ENCODE data around the gene HMGN3. TPM values are rescaled to one million over a fixed set of nuclear protein-coding genes. Genes with fewer than 3 reads are reported as not detected.

Gene HMGN3
- 202 TPM for polyA plus RNA-seq (2013)

- WGBS (ENCODE audit: insufficient coverage) = under 1% methylated on average over 46 of the region's 51 CpGs
These were observed at the start of gene HMGN3 for GRCh38 chr6:79234150-79235022. HMGN3 (minus strand) TSS chr6:79234682.

GRCh38 chr6:79280756-79281155 is 46.3 kb upstream of the HMGN3 start:
- H3K27ac ChIP-seq (ENCODE audit: insufficient read depth in 1 of 2, low read depth in 1 of 2, low read length in 2 of 2, poor library complexity in 1 of 2, severe bottlenecking in 2 of 2) = no peak overlapping the region
- H3K36me3 ChIP-seq (ENCODE audit: control insufficient read depth in 4 of 4, insufficient read depth in 4 of 4, low read length in 3 of 4) = no peaks in the 10 kb centered on the region
- ChIA-PET CTCF (no interaction called here), POLR2A (no interaction called here)
- DNase-seq = no peak
- no peaks in the 10 kb centered on the region for H3K4me1 ChIP-seq (ENCODE audit: control extremely low read depth in 1 of 4, control insufficient read depth in 4 of 4, insufficient read depth in 4 of 4, low read length in 3 of 4)
- no CpG with 5 or more reads among the region's 1 CpG for WGBS (ENCODE audit: insufficient coverage)
- peaks cover 0 to 3% (median 0%) of the 10 kb centered on the region in 5 experiments for H3K9me3 ChIP-seq (ENCODE audit: control extremely low read depth in 1 of 5, control insufficient read depth in 4 of 5, insufficient read depth in 2 of 5, low read depth in 1 of 5, low read length in 4 of 5)
- H3K4me3 ChIP-seq (ENCODE audit: control insufficient read depth in 1 of 7, extremely low read depth in 1 of 7, insufficient read depth in 4 of 7, low read depth in 2 of 7, low read length in 6 of 7) = no peak overlapping the region
- H3K27me3 ChIP-seq (replicated peaks in 2 of 5; ENCODE audit: control insufficient read depth in 4 of 5, insufficient read depth in 5 of 5, low read length in 4 of 5) = no peaks in the 10 kb centered on the region

More at GRCh38 chr6:79234150-79235022, at the start of gene HMGN3:
- ChIA-PET CTCF (no interaction called here), POLR2A (interaction anchor here (0.6 kb wide), 1 partner anchor 45 kb away, joined by 3 read pairs; no protein-coding TSS in a partner anchor)
- peak within 1 kb of the TSS; percentile 62 to 85 for H3K27ac ChIP-seq (ENCODE audit: insufficient read depth in 1 of 2, low read depth in 1 of 2, low read length in 2 of 2, poor library complexity in 1 of 2, severe bottlenecking in 2 of 2)
- peaks cover 0 to 19% (median 13%) of the 10 kb centered on the region in 4 experiments for H3K4me1 ChIP-seq (ENCODE audit: control extremely low read depth in 1 of 4, control insufficient read depth in 4 of 4, insufficient read depth in 4 of 4, low read length in 3 of 4)
- H3K36me3 ChIP-seq (ENCODE audit: control insufficient read depth in 4 of 4, insufficient read depth in 4 of 4, low read length in 3 of 4) = peaks cover 0 to 4% (median 0%) of the 10 kb centered on the region in 4 experiments
- no peaks in the 10 kb centered on the region for H3K27me3 ChIP-seq (replicated peaks in 2 of 5; ENCODE audit: control insufficient read depth in 4 of 5, insufficient read depth in 5 of 5, low read length in 4 of 5)
- H3K4me3 ChIP-seq (ENCODE audit: control insufficient read depth in 1 of 7, extremely low read depth in 1 of 7, insufficient read depth in 4 of 7, low read depth in 2 of 7, low read length in 6 of 7) = peak within 1 kb of the TSS; percentile 70 to 99 (median 88)
- H3K9me3 ChIP-seq (ENCODE audit: control extremely low read depth in 1 of 5, control insufficient read depth in 4 of 5, insufficient read depth in 2 of 5, low read depth in 1 of 5, low read length in 4 of 5) = no peaks in the 10 kb centered on the region
- DNase-seq = peak; percentile 96 to 98 (median 98)

- no peak for DNase-seq
- peaks cover 0 to 3% (median 0%) of the 10 kb centered on the region in 5 experiments for H3K9me3 ChIP-seq (ENCODE audit: control extremely low read depth in 1 of 5, control insufficient read depth in 4 of 5, insufficient read depth in 2 of 5, low read depth in 1 of 5, low read length in 4 of 5)
- H3K27me3 ChIP-seq (replicated peaks in 2 of 5; ENCODE audit: control insufficient read depth in 4 of 5, insufficient read depth in 5 of 5, low read length in 4 of 5) = no peaks in the 10 kb centered on the region
- ChIA-PET POLR2A (no interaction called here), CTCF (no interaction called here)
- no peak overlapping the region for H3K4me3 ChIP-seq (ENCODE audit: control insufficient read depth in 1 of 7, extremely low read depth in 1 of 7, insufficient read depth in 4 of 7, low read depth in 2 of 7, low read length in 6 of 7)
- H3K4me1 ChIP-seq (ENCODE audit: control extremely low read depth in 1 of 4, control insufficient read depth in 4 of 4, insufficient read depth in 4 of 4, low read length in 3 of 4) = no peaks in the 10 kb centered on the region
- H3K27ac ChIP-seq (ENCODE audit: insufficient read depth in 1 of 2, low read depth in 1 of 2, low read length in 2 of 2, poor library complexity in 1 of 2, severe bottlenecking in 2 of 2) = no peak overlapping the region
- H3K36me3 ChIP-seq (ENCODE audit: control insufficient read depth in 4 of 4, insufficient read depth in 4 of 4, low read length in 3 of 4) = no peaks in the 10 kb centered on the region
These were observed 42.6 kb upstream of the HMGN3 start for GRCh38 chr6:79277109-79277508.

- Histone ChIP-seq H3K27ac (ENCODE audit: insufficient read depth in 1 of 2, low read depth in 1 of 2, low read length in 2 of 2, poor library complexity in 1 of 2, severe bottlenecking in 2 of 2) (peak overlapping the region; percentile 37 to 84), H3K27me3 (replicated peaks in 2 of 5; ENCODE audit: control insufficient read depth in 4 of 5, insufficient read depth in 5 of 5, low read length in 4 of 5) (no peaks in the 10 kb centered on the region), H3K4me3 (ENCODE audit: control insufficient read depth in 1 of 7, extremely low read depth in 1 of 7, insufficient read depth in 4 of 7, low read depth in 2 of 7, low read length in 6 of 7) (no peak overlapping the region), H3K9me3 (ENCODE audit: control extremely low read depth in 1 of 5, control insufficient read depth in 4 of 5, insufficient read depth in 2 of 5, low read depth in 1 of 5, low read length in 4 of 5) (no peaks in the 10 kb centered on the region), H3K4me1 (ENCODE audit: control extremely low read depth in 1 of 4, control insufficient read depth in 4 of 4, insufficient read depth in 4 of 4, low read length in 3 of 4) (peaks cover 0 to 6% (median 2%) of the 10 kb centered on the region in 4 experiments), H3K36me3 (ENCODE audit: control insufficient read depth in 4 of 4, insufficient read depth in 4 of 4, low read length in 3 of 4) (no peaks in the 10 kb centered on the region)
- CTCF ChIA-PET = no interaction called here
- 26% methylated on average over 3 of the region's 3 CpGs for WGBS (ENCODE audit: insufficient coverage)
- POLR2A ChIA-PET = no interaction called here
- DNase-seq = peak; percentile 79 to 94 (median 85)
These were observed 35.4 kb upstream of the HMGN3 start for GRCh38 chr6:79269877-79270276.

GRCh38 chr6:79267128-79267527 is 32.6 kb upstream of the HMGN3 start:
- Histone ChIP-seq H3K4me3 (ENCODE audit: control insufficient read depth in 1 of 7, extremely low read depth in 1 of 7, insufficient read depth in 4 of 7, low read depth in 2 of 7, low read length in 6 of 7) (no peak overlapping the region), H3K4me1 (ENCODE audit: control extremely low read depth in 1 of 4, control insufficient read depth in 4 of 4, insufficient read depth in 4 of 4, low read length in 3 of 4) (peaks cover 0 to 6% (median 2%) of the 10 kb centered on the region in 4 experiments), H3K36me3 (ENCODE audit: control insufficient read depth in 4 of 4, insufficient read depth in 4 of 4, low read length in 3 of 4) (no peaks in the 10 kb centered on the region), H3K9me3 (ENCODE audit: control extremely low read depth in 1 of 5, control insufficient read depth in 4 of 5, insufficient read depth in 2 of 5, low read depth in 1 of 5, low read length in 4 of 5) (no peaks in the 10 kb centered on the region), H3K27me3 (replicated peaks in 2 of 5; ENCODE audit: control insufficient read depth in 4 of 5, insufficient read depth in 5 of 5, low read length in 4 of 5) (no peaks in the 10 kb centered on the region), H3K27ac (ENCODE audit: insufficient read depth in 1 of 2, low read depth in 1 of 2, low read length in 2 of 2, poor library complexity in 1 of 2, severe bottlenecking in 2 of 2) (no peak overlapping the region)
- CTCF ChIA-PET = no interaction called here
- WGBS (ENCODE audit: insufficient coverage) = 83% methylated on average over 1 of the region's 1 CpG
- DNase-seq = peak in 2 of 3 donors; percentile 19 to 34
- POLR2A ChIA-PET = no interaction called here

GRCh38 chr6:79266051-79266450 is 31.6 kb upstream of the HMGN3 start:
- no peak for DNase-seq
- H3K27ac ChIP-seq (ENCODE audit: insufficient read depth in 1 of 2, low read depth in 1 of 2, low read length in 2 of 2, poor library complexity in 1 of 2, severe bottlenecking in 2 of 2) = no peak overlapping the region
- H3K4me1 ChIP-seq (ENCODE audit: control extremely low read depth in 1 of 4, control insufficient read depth in 4 of 4, insufficient read depth in 4 of 4, low read length in 3 of 4) = peaks cover 0 to 6% (median 2%) of the 10 kb centered on the region in 4 experiments
- no peaks in the 10 kb centered on the region for H3K27me3 ChIP-seq (replicated peaks in 2 of 5; ENCODE audit: control insufficient read depth in 4 of 5, insufficient read depth in 5 of 5, low read length in 4 of 5)
- ChIA-PET CTCF (interaction anchor here (0.7 kb wide), 1 partner anchor 19 kb away, joined by 3 read pairs; no protein-coding TSS in a partner anchor), POLR2A (interaction anchor here (0.6 kb wide), 1 partner anchor 525 kb away, joined by 4 read pairs; no protein-coding TSS in a partner anchor)
- no peaks in the 10 kb centered on the region for H3K36me3 ChIP-seq (ENCODE audit: control insufficient read depth in 4 of 4, insufficient read depth in 4 of 4, low read length in 3 of 4)
- peaks cover 0 to 2% (median 0%) of the 10 kb centered on the region in 5 experiments for H3K9me3 ChIP-seq (ENCODE audit: control extremely low read depth in 1 of 5, control insufficient read depth in 4 of 5, insufficient read depth in 2 of 5, low read depth in 1 of 5, low read length in 4 of 5)
- H3K4me3 ChIP-seq (ENCODE audit: control insufficient read depth in 1 of 7, extremely low read depth in 1 of 7, insufficient read depth in 4 of 7, low read depth in 2 of 7, low read length in 6 of 7) = no peak overlapping the region

GRCh38 chr6:79263359-79263758 is 28.9 kb upstream of the HMGN3 start:
- no peaks in the 10 kb centered on the region for H3K36me3 ChIP-seq (ENCODE audit: control insufficient read depth in 4 of 4, insufficient read depth in 4 of 4, low read length in 3 of 4)
- no peak for DNase-seq
- H3K27ac ChIP-seq (ENCODE audit: insufficient read depth in 1 of 2, low read depth in 1 of 2, low read length in 2 of 2, poor library complexity in 1 of 2, severe bottlenecking in 2 of 2) = no peak overlapping the region
- H3K9me3 ChIP-seq (ENCODE audit: control extremely low read depth in 1 of 5, control insufficient read depth in 4 of 5, insufficient read depth in 2 of 5, low read depth in 1 of 5, low read length in 4 of 5) = peaks cover 0 to 7% (median 0%) of the 10 kb centered on the region in 5 experiments
- H3K4me3 ChIP-seq (ENCODE audit: control insufficient read depth in 1 of 7, extremely low read depth in 1 of 7, insufficient read depth in 4 of 7, low read depth in 2 of 7, low read length in 6 of 7) = no peak overlapping the region
- no peaks in the 10 kb centered on the region for H3K4me1 ChIP-seq (ENCODE audit: control extremely low read depth in 1 of 4, control insufficient read depth in 4 of 4, insufficient read depth in 4 of 4, low read length in 3 of 4)
- no peaks in the 10 kb centered on the region for H3K27me3 ChIP-seq (replicated peaks in 2 of 5; ENCODE audit: control insufficient read depth in 4 of 5, insufficient read depth in 5 of 5, low read length in 4 of 5)
- POLR2A ChIA-PET = no interaction called here
- CTCF ChIA-PET = interaction anchor here (1.1 kb wide), 1 partner anchor 24 kb away, joined by 3 read pairs; no protein-coding TSS in a partner anchor

Data from common myeloid progenitor, CD34-positive (primary cell).